Ammon's horn (tissue), 1 donor: ENCODE data around the gene AFAP1.
A peak's percentile ranks its signal among the peaks of the same experiment; 100 is the strongest.

Experiments used
- DNase-seq: peaks from one replicate; pipeline ENCODE4 v3.0.0-alpha.2; 2016; ENCODE audit warnings: low spot score

The AFAP1 gene

GRCh38 chr4:7912826-7913225 is 26.8 kb downstream of the AFAP1 start:
- no peak for DNase-seq

DNA sequence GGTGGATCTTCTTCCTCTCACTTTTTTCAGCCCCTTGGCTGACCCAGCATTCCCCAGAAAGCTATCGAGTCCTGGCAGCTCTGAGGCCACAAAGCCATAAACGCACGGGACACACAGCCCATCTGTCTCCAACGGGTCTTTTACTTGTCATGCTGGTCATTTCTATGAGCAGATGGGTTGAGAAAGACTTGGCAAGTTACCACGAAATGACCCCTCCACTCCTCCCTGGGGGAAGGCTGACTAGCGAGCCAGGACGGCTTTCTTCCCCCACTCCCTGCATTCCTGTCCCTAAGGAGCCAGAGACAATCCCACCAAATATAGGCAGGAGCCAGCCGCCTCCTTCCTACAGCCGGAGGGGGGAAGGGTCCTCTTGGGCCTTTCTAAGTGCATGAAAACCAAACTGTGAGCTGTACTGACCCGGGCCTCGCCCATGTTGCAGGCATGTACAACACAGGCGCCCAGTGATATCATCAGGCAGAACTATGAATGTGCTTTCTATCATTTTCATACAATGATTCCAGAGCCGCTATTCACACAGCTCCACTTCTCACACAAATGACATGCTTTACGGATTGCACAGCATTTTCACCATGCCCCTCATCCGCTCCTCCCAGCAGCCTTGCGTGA is 28.6 kb downstream of the AFAP1 start:
- no peak for DNase-seq

DNA sequence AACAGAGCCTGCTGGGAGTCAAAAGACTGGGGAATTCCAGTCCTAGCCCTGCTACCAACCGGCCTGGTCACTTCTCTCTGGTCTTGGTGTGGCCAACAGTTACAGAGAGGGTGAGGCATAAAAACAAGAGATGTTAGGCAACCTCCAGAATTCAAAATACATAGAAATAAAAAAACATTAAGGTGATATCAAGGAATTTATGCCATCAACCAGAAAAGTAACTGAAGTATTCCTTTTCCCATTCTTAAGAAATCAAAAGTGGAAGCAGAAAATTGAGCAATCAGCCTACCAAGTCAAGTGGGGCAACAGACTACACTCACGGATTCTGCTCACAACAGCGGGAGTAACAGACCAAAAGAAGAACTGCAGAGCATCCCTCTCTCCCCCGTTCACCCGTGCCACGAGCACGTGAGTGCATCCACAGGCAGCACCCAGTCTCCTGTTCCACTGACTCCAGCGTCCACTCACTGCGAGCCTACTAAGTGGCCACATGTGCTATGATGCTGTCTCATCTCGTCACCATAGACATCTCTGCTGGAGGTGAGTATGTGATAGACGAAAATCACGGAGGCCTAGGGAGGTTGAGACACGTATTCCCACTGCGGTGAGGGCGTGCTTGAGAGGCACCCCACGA is 29.3 kb downstream of the AFAP1 start:
- no peak for DNase-seq

DNA sequence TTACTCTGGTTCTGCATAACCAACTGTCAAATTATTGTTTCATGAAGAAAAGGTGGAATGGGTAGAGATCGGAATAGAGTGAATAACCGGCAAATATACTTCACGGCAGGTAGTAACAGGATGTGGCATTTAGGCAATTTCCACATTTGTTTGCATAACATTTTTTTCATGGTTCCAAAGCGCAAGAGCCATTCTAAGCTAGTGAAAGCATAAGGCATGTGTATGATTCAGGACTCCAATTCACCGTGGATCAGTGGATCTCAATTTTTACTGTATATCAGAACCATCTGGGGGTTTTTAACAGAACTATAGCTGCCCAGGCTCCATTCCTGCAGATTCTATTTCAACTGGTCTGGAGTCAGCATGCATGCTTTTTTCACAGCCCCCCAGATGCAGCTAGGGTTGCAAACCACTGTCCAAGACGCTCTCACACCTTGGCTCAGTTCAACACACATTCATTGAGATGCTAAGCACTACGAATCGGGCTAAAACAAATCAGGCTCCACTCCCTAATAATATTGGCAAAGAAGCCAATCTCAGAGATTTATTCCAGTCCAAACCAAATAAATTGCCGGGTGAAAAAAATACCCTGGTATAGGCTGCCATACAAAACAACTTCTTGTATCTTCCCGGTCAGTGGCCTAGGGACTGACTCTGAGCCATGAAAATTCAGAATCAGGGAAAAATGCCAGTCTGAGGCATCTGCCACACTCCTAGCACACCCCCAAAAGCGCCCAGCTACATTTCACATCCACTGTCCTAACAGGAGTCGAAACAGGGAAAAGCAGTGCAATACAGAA is 30.0 kb downstream of the AFAP1 start:
- DNase-seq, result no peak

DNA sequence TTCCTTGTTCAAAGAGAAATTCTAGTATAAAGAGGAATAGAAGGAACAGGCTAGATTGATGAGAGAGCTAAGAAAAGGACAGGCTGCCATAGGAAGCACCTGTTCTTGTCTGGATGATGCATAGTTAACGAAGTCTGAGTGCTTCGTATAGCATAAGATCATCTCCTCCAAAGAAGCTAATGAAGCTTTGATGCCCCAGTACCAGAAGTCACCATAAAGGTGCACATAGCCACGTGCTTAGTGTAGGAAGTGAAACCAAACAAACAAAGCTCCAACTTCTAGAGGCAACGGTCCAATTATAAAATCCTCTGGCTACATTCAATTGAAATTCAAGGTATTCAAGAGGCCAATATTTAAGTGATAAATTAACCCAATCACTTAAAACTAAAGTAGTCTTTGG is 31.0 kb downstream of the AFAP1 start:
- DNase-seq, result no peak

GRCh38 chr4:7907142-7907541 is 32.5 kb downstream of the AFAP1 start:
- no peak for DNase-seq

GRCh38 chr4:7906171-7906701 is 33.4 kb downstream of the AFAP1 start:
- DNase-seq, result no peak

GRCh38 chr4:7904952-7905915 is 34.4 kb downstream of the AFAP1 start:
- peak; percentile 39 for DNase-seq

- DNase-seq, result peak; percentile 40
Measured at GRCh38 chr4:7903791-7904516, 35.7 kb downstream of the AFAP1 start.

DNA sequence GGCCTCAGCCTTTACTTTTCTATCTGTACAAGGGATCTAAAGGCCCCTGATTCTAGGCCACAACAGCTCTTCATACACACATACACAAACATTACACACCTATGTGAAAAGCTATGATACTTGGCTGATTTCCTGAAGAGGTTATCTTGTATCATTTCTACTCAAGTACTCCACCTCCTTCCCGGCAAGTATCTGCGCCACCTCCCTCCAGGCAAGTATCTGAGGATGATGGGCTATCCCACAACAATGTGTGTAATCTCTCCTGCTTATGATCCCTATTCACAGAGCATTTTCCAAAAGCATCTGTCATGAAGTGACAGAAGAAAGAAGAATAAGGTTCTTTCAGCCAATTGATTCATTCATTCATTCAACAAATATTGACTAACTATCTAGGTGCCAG is 36.8 kb downstream of the AFAP1 start:
- DNase-seq, result no peak

DNA sequence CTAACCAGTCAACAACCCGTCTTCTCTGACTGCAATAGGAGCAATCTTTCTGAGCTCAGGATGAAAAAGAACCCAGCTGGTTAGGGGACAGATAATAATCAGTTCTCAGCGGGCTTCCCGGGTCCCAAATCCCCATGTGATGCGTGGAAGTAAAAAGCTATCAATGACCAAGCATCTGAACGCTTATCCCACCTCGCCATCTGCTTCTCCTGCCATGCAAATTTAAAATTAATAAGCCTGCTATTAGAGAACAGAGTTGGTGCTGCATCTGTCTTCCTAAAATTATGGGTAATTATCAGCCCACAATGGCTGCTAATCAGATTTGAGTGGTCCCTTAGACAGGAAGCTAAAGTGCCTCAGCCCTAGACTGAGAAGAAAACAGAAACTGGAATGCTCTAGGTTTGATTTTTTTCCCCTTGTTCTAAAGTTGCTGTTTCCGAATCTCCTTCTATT is 37.5 kb downstream of the AFAP1 start:
- no peak for DNase-seq

DNA sequence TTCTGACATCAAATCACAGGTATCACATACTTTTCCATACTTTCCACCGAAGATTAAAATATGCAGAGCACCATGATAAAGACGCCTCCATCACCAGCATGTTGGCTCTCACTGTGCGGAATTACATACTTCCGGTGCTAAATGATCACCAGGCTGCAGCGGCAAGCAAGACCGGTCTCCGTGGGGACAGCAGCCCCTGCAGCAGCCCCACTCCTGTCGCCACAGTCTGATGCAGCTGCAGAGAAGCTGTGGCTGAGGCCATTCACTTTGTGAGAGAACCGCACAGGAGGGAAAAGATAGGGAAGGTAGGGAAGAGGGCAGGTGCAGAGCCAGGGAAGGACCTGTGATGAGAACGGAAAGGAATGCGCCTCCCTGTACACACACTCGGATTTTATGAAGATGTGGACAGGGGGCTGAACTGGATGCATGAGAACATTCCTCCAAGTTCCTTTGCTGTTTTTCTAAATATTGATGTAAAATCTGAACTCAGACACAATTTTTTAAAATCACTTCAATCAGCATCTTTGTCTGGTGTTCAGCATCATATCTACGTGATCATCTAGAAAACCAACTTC is 38.3 kb downstream of the AFAP1 start:
- no peak for DNase-seq

DNA sequence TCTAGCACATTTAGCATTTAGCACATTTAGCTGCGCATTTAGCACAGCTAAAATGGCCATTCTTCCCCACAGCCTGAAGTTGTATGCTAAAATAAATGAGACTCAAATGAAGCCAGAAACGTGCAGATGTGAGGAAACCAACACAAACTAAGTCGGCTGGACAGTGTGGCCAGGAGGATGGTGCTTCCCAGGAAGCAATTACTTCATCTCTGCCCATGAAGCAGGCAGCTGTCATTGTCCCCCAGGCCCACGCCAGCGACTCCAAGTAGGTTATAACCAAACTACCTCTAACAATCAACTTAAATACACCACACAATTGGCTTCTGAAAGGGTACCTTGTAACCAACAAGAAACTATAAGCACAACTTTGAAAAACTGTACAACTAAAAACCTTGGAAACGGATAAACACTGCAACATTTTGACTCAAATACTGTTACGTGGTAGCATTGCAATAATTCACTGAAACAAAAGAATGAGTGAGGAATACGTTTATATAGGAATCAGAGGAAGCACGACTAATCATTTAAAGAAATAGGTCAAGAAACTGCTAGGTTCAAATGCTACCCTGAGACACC is 39.2 kb downstream of the AFAP1 start:
- no peak for DNase-seq

- DNase-seq, result no peak
Measured at GRCh38 chr4:7899184-7899869, 40.3 kb downstream of the AFAP1 start.

- no peak for DNase-seq
Measured at GRCh38 chr4:7898385-7898784, 41.3 kb downstream of the AFAP1 start.

DNA sequence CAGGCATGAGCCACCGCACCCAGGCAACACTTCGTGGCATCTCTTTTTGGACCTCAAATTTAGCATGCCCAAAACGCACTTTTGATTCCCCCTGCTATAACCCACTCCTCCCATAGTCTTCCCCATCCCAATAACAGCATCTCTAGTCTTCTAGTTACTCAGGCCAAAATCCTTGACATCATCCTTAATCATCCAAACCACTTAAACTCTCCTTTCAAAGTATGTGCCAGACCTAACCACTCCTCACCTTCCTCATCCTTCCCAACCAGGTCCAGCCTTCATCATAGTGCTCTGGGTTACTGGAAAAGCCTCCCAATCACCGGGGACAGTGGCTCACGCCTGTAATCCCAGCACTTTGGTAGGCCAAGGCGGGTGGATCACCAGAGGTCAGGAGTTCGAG is 41.9 kb downstream of the AFAP1 start:
- DNase-seq, result no peak

GRCh38 chr4:7894677-7895181 is 44.9 kb downstream of the AFAP1 start:
- DNase-seq, result no peak

- DNase-seq, result no peak
Measured at GRCh38 chr4:7894098-7894676, 45.5 kb downstream of the AFAP1 start.

- DNase-seq, result no peak
Measured at GRCh38 chr4:7893539-7893938, 46.1 kb downstream of the AFAP1 start.
